Ovary (tissue), 3 donors: ENCODE data around the gene CERS5.

Experiments
- EP300 ChIP-seq: sonication (generic); formaldehyde crosslinking; IDR thresholded peaks from one replicate; pipeline ENCODE4 v1.6.1; 2017; ENCODE audit warnings: antibody characterized with exemption
- TF ChIP-seq, protein P1 (sequence below), 3 donors: fragments of 450-650 bp in 2 of 3; fragments of 200-600 bp in 1 of 3; IDR thresholded peaks; one replicate each; pipeline versions ENCODE4 v1.5.1 to v1.8.0; 2016 to 2022; ENCODE audit warnings: antibody characterized with exemption in 3 of 3, mild to moderate bottlenecking in 1 of 3
- donor health status: DM: no; HTN: no; CAD: no.

DNA sequence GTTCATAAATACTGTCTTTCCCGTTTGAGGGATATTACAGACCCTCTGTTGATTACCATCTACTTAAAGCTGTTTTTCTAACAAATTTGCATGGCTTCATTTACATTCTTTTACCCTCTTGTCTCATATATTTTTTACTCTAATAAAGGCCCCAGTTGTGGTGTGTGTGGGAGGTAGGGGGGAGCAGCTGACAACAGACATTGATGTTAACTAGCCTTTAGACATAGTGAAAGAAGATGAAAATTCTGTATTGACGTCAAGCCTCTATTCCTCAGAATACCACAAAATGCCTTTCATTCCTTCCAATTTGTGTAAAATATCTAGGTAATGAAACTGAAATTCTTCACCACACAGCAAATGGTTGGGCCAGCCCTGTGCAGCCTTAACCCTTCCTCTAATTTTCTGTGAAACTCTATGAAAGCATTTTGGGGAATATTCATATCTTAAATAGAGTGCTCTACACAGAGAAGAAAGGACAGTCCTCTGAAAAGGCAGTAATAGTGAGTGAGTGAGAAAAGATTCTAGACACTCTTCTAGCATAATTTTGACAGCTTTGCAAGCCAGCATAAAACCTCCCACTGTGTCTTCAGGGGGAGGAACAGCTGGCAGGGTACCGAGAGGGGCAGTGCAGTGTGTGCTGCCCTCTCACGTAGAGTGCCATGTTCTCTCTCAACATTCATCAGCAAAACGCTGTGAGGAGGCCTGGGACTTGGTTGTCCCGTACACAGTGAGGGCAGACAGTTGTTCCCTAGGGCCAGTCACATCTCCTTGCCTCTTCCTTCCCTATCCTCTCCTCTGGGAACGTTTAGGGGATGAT, 20.1 kb upstream of the CERS5 start:
- TF ChIP-seq, protein P1, sequence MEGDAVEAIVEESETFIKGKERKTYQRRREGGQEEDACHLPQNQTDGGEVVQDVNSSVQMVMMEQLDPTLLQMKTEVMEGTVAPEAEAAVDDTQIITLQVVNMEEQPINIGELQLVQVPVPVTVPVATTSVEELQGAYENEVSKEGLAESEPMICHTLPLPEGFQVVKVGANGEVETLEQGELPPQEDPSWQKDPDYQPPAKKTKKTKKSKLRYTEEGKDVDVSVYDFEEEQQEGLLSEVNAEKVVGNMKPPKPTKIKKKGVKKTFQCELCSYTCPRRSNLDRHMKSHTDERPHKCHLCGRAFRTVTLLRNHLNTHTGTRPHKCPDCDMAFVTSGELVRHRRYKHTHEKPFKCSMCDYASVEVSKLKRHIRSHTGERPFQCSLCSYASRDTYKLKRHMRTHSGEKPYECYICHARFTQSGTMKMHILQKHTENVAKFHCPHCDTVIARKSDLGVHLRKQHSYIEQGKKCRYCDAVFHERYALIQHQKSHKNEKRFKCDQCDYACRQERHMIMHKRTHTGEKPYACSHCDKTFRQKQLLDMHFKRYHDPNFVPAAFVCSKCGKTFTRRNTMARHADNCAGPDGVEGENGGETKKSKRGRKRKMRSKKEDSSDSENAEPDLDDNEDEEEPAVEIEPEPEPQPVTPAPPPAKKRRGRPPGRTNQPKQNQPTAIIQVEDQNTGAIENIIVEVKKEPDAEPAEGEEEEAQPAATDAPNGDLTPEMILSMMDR (IDR thresholded peaks at IDR 0.05): no peak
- no peak for TF ChIP-seq EP300
